ENCODE data around the gene IGSF8.
A peak's percentile ranks its signal among the peaks of the same experiment; 100 is the strongest.
"Not testable (repeated sequence)": the region's sequence is repeated elsewhere in the genome, so short reads cannot be mapped to it uniquely, and the experiment has no call there.

The IGSF8 gene

DNA sequence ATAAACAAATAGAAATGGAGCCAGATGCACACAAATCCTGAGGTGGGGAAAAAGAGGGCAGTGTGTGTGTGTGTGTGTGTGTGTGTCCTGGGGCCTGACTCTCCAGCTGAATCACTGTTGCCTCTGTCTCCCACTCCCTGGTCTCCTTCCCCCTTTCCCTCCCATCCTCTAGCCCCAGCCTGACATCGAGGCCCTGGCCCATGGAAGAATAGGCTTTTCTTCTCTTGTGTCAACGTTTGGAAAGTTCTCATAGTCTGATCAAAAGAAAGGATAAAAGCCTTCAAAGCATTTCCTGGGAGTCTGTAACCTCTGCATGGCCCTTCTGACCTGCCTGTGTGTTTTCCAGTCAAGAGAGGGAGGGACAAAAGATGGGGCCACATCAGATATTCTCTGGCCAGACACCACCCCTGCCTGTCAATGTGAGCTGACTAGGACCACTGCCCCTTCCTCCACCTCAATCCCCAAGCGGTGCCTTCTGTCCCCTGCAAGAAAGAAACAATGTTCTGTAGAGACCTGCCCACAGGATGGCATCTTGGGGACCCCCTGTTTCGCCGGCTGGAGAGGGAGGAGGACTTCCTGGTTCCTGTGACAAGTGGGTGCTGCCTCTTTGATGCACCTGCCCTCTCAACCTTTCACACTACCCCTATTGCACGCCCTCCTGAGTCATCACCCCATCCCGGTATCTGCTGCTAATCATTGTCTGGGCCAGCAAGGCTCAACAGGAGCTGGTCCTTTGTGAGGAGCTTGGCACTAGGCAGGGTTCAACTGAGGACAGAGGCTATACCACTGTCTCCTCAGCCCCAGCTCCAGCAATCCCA is 44.7 kb downstream of the IGSF8 start:
- no peak overlapping the region for H3K9ac ChIP-seq (ENCODE audit: low read depth, low read length, poor library complexity)
- H2AK5ac ChIP-seq (ENCODE audit: low read depth, low read length), result no peak overlapping the region
- H2BK120ac ChIP-seq (ENCODE audit: low read depth, low read length), result no peak overlapping the region
- no CpG with 5 or more reads among the region's 7 CpGs for WGBS, 2 donors (ENCODE audit: extremely low coverage in 2 of 2, insufficient read length in 2 of 2, insufficient replicate concordance in 1 of 2)
- no peak overlapping the region for H3K4ac ChIP-seq (ENCODE audit: low read length)
- no peak overlapping the region for H3K27ac ChIP-seq (replicated peaks; ENCODE audit: low read length)
- H2BK15ac ChIP-seq (ENCODE audit: low read length), result no peak overlapping the region
- H2AFZ ChIP-seq (ENCODE audit: low read length), result no peak overlapping the region
- H3K36me3 ChIP-seq (replicated peaks in 1 of 2; ENCODE audit: control insufficient read depth in 2 of 2, insufficient read depth in 2 of 2, low read length in 2 of 2), result no peaks in the 10 kb centered on the region
- H4K8ac ChIP-seq (ENCODE audit: low read depth, low read length), result no peak overlapping the region
- H3K4me1 ChIP-seq (ENCODE audit: control insufficient read depth in 2 of 2, insufficient read depth in 1 of 2, low read depth in 1 of 2, low read length in 2 of 2), result peaks cover 10 to 18% of the 10 kb centered on the region in 2 donors
- no peak overlapping the region for H2BK12ac ChIP-seq (ENCODE audit: low read length)
- H3K18ac ChIP-seq (ENCODE audit: low read length), result peak overlapping the region; percentile 83
- H3K27me3 ChIP-seq (ENCODE audit: control insufficient read depth in 3 of 3, insufficient read depth in 3 of 3, low read depth in 1 of 3, low read length in 3 of 3), result peaks cover 0 to 53% (median 0%) of the 10 kb centered on the region in 3 experiments
- peaks cover 2 to 7% of the 10 kb centered on the region in 2 donors for H3K9me3 ChIP-seq (replicated peaks in 1 of 2; ENCODE audit: control insufficient read depth in 2 of 2, insufficient read depth in 1 of 2, low read depth in 1 of 2, low read length in 2 of 2)
- H4K91ac ChIP-seq (ENCODE audit: low read depth, low read length, poor library complexity), result no peak overlapping the region
- no peaks in the 10 kb centered on the region for H3K79me1 ChIP-seq (ENCODE audit: low read depth, low read length)
- DNase-seq (ENCODE audit: low spot score), result no peak
- no peak overlapping the region for H3K4me2 ChIP-seq (ENCODE audit: insufficient read depth, low read length, poor library complexity, severe bottlenecking)
- H3K14ac ChIP-seq (ENCODE audit: low read length), result no peak overlapping the region
- H3K23ac ChIP-seq (ENCODE audit: low read depth, low read length, poor library complexity), result no peak overlapping the region
- no peak overlapping the region for H3K4me3 ChIP-seq (ENCODE audit: low read length in 2 of 2)
- no peak overlapping the region for H2BK5ac ChIP-seq (ENCODE audit: low read length)

DNA sequence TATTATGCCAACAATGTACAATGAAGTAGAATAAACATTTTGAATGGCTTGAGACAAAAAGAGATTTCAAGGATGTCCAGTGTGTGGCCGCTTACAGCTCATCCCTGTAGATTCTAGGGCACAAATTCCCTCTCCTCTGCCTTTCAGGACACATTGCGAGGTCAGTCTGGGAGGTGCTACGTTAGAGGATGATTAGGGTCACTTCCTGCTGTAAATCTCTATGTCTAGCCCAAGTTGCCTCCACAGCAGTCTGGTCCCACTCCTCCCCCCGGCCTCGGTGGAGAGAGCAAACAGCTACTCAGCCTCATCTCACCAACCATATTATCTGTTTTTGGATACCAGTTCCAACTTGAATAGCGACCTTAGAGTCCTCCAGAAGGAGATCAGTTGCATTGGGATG is 45.5 kb downstream of the IGSF8 start:
- no peaks in the 10 kb centered on the region for H3K36me3 ChIP-seq (replicated peaks in 1 of 2; ENCODE audit: control insufficient read depth in 2 of 2, insufficient read depth in 2 of 2, low read length in 2 of 2)
- H3K23ac ChIP-seq (ENCODE audit: low read depth, low read length, poor library complexity), result no peak overlapping the region
- H2AFZ ChIP-seq (ENCODE audit: low read length), result no peak overlapping the region
- H3K27me3 ChIP-seq (ENCODE audit: control insufficient read depth in 3 of 3, insufficient read depth in 3 of 3, low read depth in 1 of 3, low read length in 3 of 3), result peaks cover 0 to 47% (median 0%) of the 10 kb centered on the region in 3 experiments
- no peak overlapping the region for H2AK5ac ChIP-seq (ENCODE audit: low read depth, low read length)
- no peak overlapping the region for H2BK15ac ChIP-seq (ENCODE audit: low read length)
- no peak overlapping the region for H4K91ac ChIP-seq (ENCODE audit: low read depth, low read length, poor library complexity)
- WGBS, 2 donors (ENCODE audit: extremely low coverage in 2 of 2, insufficient read length in 2 of 2, insufficient replicate concordance in 1 of 2), result no CpG with 5 or more reads among the region's 6 CpGs
- peaks cover 2 to 7% of the 10 kb centered on the region in 2 donors for H3K9me3 ChIP-seq (replicated peaks in 1 of 2; ENCODE audit: control insufficient read depth in 2 of 2, insufficient read depth in 1 of 2, low read depth in 1 of 2, low read length in 2 of 2)
- H3K4ac ChIP-seq (ENCODE audit: low read length), result no peak overlapping the region
- no peak overlapping the region for H2BK120ac ChIP-seq (ENCODE audit: low read depth, low read length)
- H3K4me2 ChIP-seq (ENCODE audit: insufficient read depth, low read length, poor library complexity, severe bottlenecking), result no peak overlapping the region
- H2BK12ac ChIP-seq (ENCODE audit: low read length), result no peak overlapping the region
- H3K79me1 ChIP-seq (ENCODE audit: low read depth, low read length), result no peaks in the 10 kb centered on the region
- H2BK5ac ChIP-seq (ENCODE audit: low read length), result no peak overlapping the region
- DNase-seq (ENCODE audit: low spot score), result no peak
- no peak overlapping the region for H3K14ac ChIP-seq (ENCODE audit: low read length)
- no peak overlapping the region for H3K18ac ChIP-seq (ENCODE audit: low read length)
- H4K8ac ChIP-seq (ENCODE audit: low read depth, low read length), result no peak overlapping the region
- no peak overlapping the region for H3K27ac ChIP-seq (replicated peaks; ENCODE audit: low read length)
- H3K9ac ChIP-seq (ENCODE audit: low read depth, low read length, poor library complexity), result no peak overlapping the region
- H3K4me1 ChIP-seq (ENCODE audit: control insufficient read depth in 2 of 2, insufficient read depth in 1 of 2, low read depth in 1 of 2, low read length in 2 of 2), result peaks cover 10 to 24% of the 10 kb centered on the region in 2 donors
- no peak overlapping the region for H3K4me3 ChIP-seq (ENCODE audit: low read length in 2 of 2)

DNA sequence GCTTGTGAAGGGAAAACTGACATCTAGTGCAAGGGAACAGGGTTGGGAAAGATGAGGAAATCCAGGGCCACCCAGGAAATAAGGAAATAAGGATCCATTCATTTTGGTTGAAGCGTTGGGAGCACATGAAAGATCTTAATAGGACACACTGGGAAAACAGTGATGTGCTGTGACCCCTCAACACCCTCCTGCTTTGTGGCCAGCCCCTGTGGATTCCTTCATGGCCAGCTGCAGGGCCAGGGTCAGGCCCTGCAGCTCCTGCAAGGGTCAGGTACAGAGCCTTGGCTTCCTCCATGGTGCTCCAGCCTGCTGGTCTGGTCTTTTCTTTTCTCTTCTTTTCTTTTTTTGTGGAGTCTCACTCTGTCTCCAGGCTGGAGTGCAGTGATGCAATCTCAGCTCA is 47.8 kb downstream of the IGSF8 start:
- Histone ChIP-seq H2BK120ac (ENCODE audit: low read depth, low read length) (no peak overlapping the region), H3K9ac (ENCODE audit: low read depth, low read length, poor library complexity) (no peak overlapping the region), H2BK5ac (ENCODE audit: low read length) (no peak overlapping the region), H2AFZ (ENCODE audit: low read length) (no peak overlapping the region), H3K23ac (ENCODE audit: low read depth, low read length, poor library complexity) (no peak overlapping the region), H3K14ac (ENCODE audit: low read length) (no peak overlapping the region), H3K4me3 (ENCODE audit: low read length in 2 of 2) (no peak overlapping the region), H3K4ac (ENCODE audit: low read length) (no peak overlapping the region), H3K36me3 (replicated peaks in 1 of 2; ENCODE audit: control insufficient read depth in 2 of 2, insufficient read depth in 2 of 2, low read length in 2 of 2) (no peaks in the 10 kb centered on the region), H3K27me3 (ENCODE audit: control insufficient read depth in 3 of 3, insufficient read depth in 3 of 3, low read depth in 1 of 3, low read length in 3 of 3) (peaks cover 0 to 36% (median 0%) of the 10 kb centered on the region in 3 experiments), H3K9me3 (replicated peaks in 1 of 2; ENCODE audit: control insufficient read depth in 2 of 2, insufficient read depth in 1 of 2, low read depth in 1 of 2, low read length in 2 of 2) (peaks cover 2 to 7% of the 10 kb centered on the region in 2 donors), H2AK5ac (ENCODE audit: low read depth, low read length) (no peak overlapping the region), H3K27ac (replicated peaks; ENCODE audit: low read length) (no peak overlapping the region), H3K18ac (ENCODE audit: low read length) (no peak overlapping the region), H3K4me1 (ENCODE audit: control insufficient read depth in 2 of 2, insufficient read depth in 1 of 2, low read depth in 1 of 2, low read length in 2 of 2) (peaks cover 12 to 35% of the 10 kb centered on the region in 2 donors), H4K91ac (ENCODE audit: low read depth, low read length, poor library complexity) (no peak overlapping the region), H4K8ac (ENCODE audit: low read depth, low read length) (no peak overlapping the region), H2BK15ac (ENCODE audit: low read length) (no peak overlapping the region), H3K4me2 (ENCODE audit: insufficient read depth, low read length, poor library complexity, severe bottlenecking) (no peak overlapping the region), H2BK12ac (ENCODE audit: low read length) (no peak overlapping the region), H3K79me1 (ENCODE audit: low read depth, low read length) (no peaks in the 10 kb centered on the region)
- no CpG with 5 or more reads among the region's 1 CpG for WGBS, 2 donors (ENCODE audit: extremely low coverage in 2 of 2, insufficient read length in 2 of 2, insufficient replicate concordance in 1 of 2)
- DNase-seq (ENCODE audit: low spot score), result no peak

DNA sequence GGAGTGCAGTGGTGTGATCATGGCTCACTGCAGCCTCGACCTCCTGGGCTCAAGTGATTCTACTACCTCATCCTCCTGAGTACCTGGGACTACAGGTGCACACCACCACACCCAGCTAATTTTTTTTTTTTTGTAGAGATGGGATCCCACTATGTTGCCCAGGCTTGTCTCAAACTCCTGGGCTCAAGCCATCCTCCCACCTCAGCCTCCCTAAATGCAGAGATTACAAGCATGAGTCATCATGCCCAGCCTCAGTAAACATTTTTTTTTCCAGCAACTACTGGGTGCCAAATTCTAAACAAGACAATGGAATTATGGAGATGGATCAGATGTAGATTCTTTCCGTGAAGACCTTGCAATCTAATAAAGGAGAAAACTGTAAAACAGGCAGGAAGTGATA is 48.2 kb downstream of the IGSF8 start:
- not testable (repeated sequence) for H3K79me1 ChIP-seq (ENCODE audit: low read depth, low read length); H4K8ac ChIP-seq (ENCODE audit: low read depth, low read length); H3K14ac ChIP-seq (ENCODE audit: low read length); H3K23ac ChIP-seq (ENCODE audit: low read depth, low read length, poor library complexity); H3K9ac ChIP-seq (ENCODE audit: low read depth, low read length, poor library complexity); H3K4me2 ChIP-seq (ENCODE audit: insufficient read depth, low read length, poor library complexity, severe bottlenecking); H3K9me3 ChIP-seq (replicated peaks in 1 of 2; ENCODE audit: control insufficient read depth in 2 of 2, insufficient read depth in 1 of 2, low read depth in 1 of 2, low read length in 2 of 2); H3K18ac ChIP-seq (ENCODE audit: low read length); H3K27ac ChIP-seq (replicated peaks; ENCODE audit: low read length); H2BK120ac ChIP-seq (ENCODE audit: low read depth, low read length); H3K36me3 ChIP-seq (replicated peaks in 1 of 2; ENCODE audit: control insufficient read depth in 2 of 2, insufficient read depth in 2 of 2, low read length in 2 of 2); H4K91ac ChIP-seq (ENCODE audit: low read depth, low read length, poor library complexity); H2AK5ac ChIP-seq (ENCODE audit: low read depth, low read length); DNase-seq (ENCODE audit: low spot score); H2AFZ ChIP-seq (ENCODE audit: low read length); H3K4me3 ChIP-seq (ENCODE audit: low read length in 2 of 2); H2BK5ac ChIP-seq (ENCODE audit: low read length); H2BK15ac ChIP-seq (ENCODE audit: low read length); H3K4ac ChIP-seq (ENCODE audit: low read length); H2BK12ac ChIP-seq (ENCODE audit: low read length)
- Histone ChIP-seq H3K4me1 (ENCODE audit: control insufficient read depth in 2 of 2, insufficient read depth in 1 of 2, low read depth in 1 of 2, low read length in 2 of 2) (peaks cover 12 to 35% of the 10 kb centered on the region in 2 donors), H3K27me3 (ENCODE audit: control insufficient read depth in 3 of 3, insufficient read depth in 3 of 3, low read depth in 1 of 3, low read length in 3 of 3) (peaks cover 0 to 32% (median 0%) of the 10 kb centered on the region in 3 experiments)
- no CpG with 5 or more reads among the region's 2 CpGs for WGBS, 2 donors (ENCODE audit: extremely low coverage in 2 of 2, insufficient read length in 2 of 2, insufficient replicate concordance in 1 of 2)
